Spinal cord (tissue), 10 donors: ENCODE data around the gene GGTLC3. TPM values are rescaled to one million over a fixed set of nuclear protein-coding genes. Genes with fewer than 3 reads are reported as not detected.
"Not testable (repeated sequence)": the region's sequence is repeated elsewhere in the genome, so short reads cannot be mapped to it uniquely, and the experiment has no call there.

ENCODE experiments used
- DNase-seq, 6 donors: peaks; one replicate each; pipeline versions ENCODE4 v3.0.0 to v3.0.0-alpha.2; 2013 to 2015; ENCODE audit warnings: low spot score in 6 of 6, low read depth in 4 of 6
- H3K27ac ChIP-seq: one replicate; pipeline ENCODE4 v1.5.1; 2013; ENCODE audit warnings: low read depth, low read length, control low read depth
- H3K27me3 ChIP-seq: one replicate; pipeline ENCODE4 v1.6.1; 2013; ENCODE audit warnings: low read length; ENCODE audit not compliant: control insufficient read depth, insufficient read depth
- H3K36me3 ChIP-seq: one replicate; pipeline ENCODE4 v1.6.1; 2013; ENCODE audit warnings: low read length; ENCODE audit not compliant: control insufficient read depth, insufficient read depth
- H3K4me1 ChIP-seq: one replicate; pipeline ENCODE4 v1.6.1; 2013; ENCODE audit warnings: low read length; ENCODE audit not compliant: control insufficient read depth, insufficient read depth
- H3K4me3 ChIP-seq: one replicate; pipeline ENCODE4 v1.5.1; 2013; ENCODE audit warnings: low read depth, low read length, control low read depth
- H3K9me3 ChIP-seq: one replicate; pipeline ENCODE4 v1.6.1; 2013; ENCODE audit warnings: low read length; ENCODE audit not compliant: control insufficient read depth, insufficient read depth
- WGBS: methylation state at CpG from one replicate; pipeline ENCODE4 v1.1.5; 2013; ENCODE audit warnings: missing lambda C conversion rate; ENCODE audit not compliant: insufficient coverage; 5-methylcytosine and 5-hydroxymethylcytosine counted together
- polyA plus RNA-seq, 2 donors: library from polyadenylated mRNA; unstranded; fragments of 120-200 nt; gene quantifications; one replicate each; pipeline ENCODE4 v1.2.1, GENCODE V29; 2013; ENCODE audit not compliant: insufficient read length in 2 of 2
- total RNA-seq, 2 donors: library from RNA; depleted of rRNA in 1 of 2; stranded (reverse); fragments of 120-200 nt in 1 of 2; fragments of >200 nt in 1 of 2; gene quantifications; one replicate each; pipeline versions ENCODE4 v1.2.3 to v1.2.4, GENCODE V29; 2013 to 2014
- donor health status: healthy.

The GGTLC3 gene
- total and polyA plus RNA-seq, 4 donors: 0.24 to 0.41 TPM; not detected in 2

DNA sequence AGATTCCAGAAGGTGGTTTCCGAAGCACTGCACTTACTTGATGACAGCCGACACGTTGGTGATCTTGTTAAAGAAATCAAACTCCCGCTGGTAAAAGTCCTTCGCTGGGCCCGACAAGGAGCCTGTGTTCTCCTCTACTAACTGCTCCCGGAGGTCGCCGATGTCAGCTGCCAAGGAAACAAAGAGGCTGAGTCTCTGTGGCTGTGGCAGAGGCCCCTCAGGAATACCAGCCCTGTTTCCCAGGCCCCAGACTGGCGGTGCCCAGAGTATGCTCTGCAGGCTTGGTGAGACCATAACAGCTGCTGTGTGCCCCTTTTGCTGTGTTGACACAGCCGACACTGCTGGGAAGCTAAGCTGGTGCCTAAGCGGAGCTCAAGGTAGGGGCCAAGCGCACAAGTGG lies 26.7 kb upstream of the GGTLC3 start:
- WGBS: no CpG with 5 or more reads among the region's 13 CpGs
- H3K9me3 ChIP-seq, H3K36me3 ChIP-seq, H3K4me1 ChIP-seq, H3K27ac ChIP-seq, H3K27me3 ChIP-seq, H3K4me3 ChIP-seq: not testable (repeated sequence)
- DNase-seq: peak in 1 of 6 donors; percentile 38

- H3K27ac ChIP-seq, H3K9me3 ChIP-seq, H3K4me1 ChIP-seq, H3K27me3 ChIP-seq, DNase-seq, H3K4me3 ChIP-seq, H3K36me3 ChIP-seq: not testable (repeated sequence)
- no CpG with 5 or more reads among the region's 11 CpGs for WGBS
Measured at GRCh38 chr22:18543400-18543799, 25.4 kb upstream of the GGTLC3 start.

GRCh38 chr22:18539994-18540393 lies 22.0 kb upstream of the GGTLC3 start:
- H3K4me1 ChIP-seq, H3K27ac ChIP-seq, H3K27me3 ChIP-seq, H3K4me3 ChIP-seq, H3K36me3 ChIP-seq, DNase-seq, H3K9me3 ChIP-seq: not testable (repeated sequence)
- 100% methylated on average over 2 of the region's 6 CpGs for WGBS

GRCh38 chr22:18534315-18534714 lies 16.4 kb upstream of the GGTLC3 start:
- H3K27ac ChIP-seq, DNase-seq, H3K9me3 ChIP-seq, H3K4me1 ChIP-seq, H3K27me3 ChIP-seq, H3K36me3 ChIP-seq, H3K4me3 ChIP-seq: not testable (repeated sequence)
- 81% methylated on average over 4 of the region's 12 CpGs for WGBS

DNA sequence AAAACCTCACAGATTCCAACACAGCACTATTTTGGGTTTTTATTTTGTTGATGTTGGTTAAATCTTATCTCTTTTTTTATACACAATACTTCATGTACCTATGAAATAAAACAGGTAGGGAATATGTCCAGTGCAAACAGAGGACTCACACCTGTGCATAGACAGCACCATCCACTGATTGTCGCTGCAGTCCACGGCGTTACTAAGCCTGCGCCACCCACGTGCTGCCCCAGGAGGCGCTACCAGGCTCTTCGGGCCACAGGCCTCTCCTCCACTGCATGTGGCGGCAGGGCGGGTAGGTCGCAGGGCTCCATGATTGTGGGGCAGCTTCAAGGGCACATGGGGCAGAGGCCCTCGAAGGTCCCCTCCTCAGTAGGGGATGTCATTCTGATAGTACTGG lies 15.7 kb upstream of the GGTLC3 start:
- not testable (repeated sequence) for DNase-seq, H3K36me3 ChIP-seq, H3K27me3 ChIP-seq, H3K4me3 ChIP-seq, H3K4me1 ChIP-seq, H3K9me3 ChIP-seq, H3K27ac ChIP-seq
- WGBS: no CpG with 5 or more reads among the region's 11 CpGs

DNA sequence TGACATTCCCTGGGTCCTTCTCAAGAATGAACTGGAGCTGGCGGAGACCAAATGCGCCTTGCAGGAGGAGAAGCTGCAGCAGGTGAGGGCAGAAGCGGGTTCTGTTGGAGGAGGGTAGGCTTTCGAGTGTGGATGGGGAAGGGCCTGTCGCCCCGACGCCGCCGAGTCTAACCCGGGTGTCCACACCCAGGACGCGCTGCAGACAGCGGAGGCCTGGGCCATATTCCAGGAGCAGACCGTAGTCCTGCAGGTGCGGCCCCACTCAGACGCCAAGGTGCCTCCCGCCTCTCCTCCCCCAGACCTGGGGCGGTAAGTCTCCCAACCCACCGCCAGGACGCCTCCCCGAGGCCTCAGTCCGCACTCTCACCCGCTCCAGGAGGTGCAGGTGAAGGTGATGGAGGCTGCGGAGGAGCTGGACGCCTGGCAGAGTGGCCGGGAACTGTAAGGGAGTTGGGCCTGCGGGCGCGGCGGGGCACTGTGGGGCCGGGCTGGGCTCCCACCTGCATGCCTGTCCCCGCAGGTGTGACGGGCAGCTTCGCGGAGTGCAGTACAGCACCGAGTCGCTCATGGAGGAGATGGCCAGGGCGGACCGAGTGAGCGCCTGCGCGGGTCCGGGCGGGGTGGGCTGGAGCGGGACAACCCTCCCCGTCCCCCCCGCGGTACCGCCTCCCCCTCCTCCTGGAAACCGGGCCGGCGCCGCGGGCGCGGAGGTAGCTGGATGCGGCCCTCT lies 11.6 kb upstream of the GGTLC3 start:
- not testable (repeated sequence) for H3K27ac ChIP-seq, H3K36me3 ChIP-seq, H3K9me3 ChIP-seq, DNase-seq, H3K27me3 ChIP-seq, H3K4me1 ChIP-seq, H3K4me3 ChIP-seq
- no CpG with 5 or more reads among the region's 57 CpGs for WGBS

DNA sequence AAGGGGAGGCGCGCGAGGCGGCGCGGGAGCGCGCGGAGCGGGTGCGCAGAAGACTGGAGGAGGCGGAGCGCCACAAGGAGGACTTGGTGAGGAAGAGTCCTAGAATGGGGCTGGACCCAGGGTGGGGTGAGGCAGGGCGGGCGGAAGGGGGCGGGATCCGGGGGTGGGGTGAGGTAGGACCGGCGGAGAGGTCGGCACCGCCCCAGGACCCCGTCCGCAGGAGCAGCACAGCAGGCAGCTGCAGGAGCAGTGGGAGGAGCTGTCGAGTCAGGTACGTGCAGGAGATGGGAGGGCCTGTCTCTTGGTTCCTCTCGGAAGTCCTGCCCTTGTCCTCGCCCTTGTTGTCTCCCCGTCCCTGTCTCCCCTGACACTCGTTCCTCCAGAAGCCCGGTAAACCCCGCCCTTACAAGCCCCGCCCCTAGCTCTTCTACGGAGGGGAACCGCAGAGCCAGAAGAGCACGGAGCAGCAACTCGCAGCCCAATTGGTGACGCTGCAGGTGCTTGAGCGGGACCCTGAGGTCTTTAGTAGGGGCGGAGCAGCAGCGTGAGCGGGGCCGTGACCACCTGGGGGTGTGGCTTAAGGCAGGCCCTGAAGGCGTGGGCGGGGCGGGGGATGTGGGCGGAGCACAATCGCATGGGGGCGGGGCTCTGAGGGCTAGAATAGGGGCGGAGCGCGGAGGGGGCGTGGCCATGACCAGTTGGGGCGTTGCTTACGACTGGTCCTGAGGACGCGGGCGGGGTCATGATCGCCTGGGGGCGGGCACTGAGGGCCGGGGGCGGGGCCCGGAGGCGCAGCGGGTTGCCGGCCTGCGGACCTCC lies 10.8 kb upstream of the GGTLC3 start:
- peak in 5 of 6 donors; percentile 1 to 91 (median 33) for DNase-seq
- H3K4me3 ChIP-seq, H3K9me3 ChIP-seq, H3K27ac ChIP-seq, H3K36me3 ChIP-seq, H3K4me1 ChIP-seq, H3K27me3 ChIP-seq: not testable (repeated sequence)
- no CpG with 5 or more reads among the region's 66 CpGs for WGBS

DNA sequence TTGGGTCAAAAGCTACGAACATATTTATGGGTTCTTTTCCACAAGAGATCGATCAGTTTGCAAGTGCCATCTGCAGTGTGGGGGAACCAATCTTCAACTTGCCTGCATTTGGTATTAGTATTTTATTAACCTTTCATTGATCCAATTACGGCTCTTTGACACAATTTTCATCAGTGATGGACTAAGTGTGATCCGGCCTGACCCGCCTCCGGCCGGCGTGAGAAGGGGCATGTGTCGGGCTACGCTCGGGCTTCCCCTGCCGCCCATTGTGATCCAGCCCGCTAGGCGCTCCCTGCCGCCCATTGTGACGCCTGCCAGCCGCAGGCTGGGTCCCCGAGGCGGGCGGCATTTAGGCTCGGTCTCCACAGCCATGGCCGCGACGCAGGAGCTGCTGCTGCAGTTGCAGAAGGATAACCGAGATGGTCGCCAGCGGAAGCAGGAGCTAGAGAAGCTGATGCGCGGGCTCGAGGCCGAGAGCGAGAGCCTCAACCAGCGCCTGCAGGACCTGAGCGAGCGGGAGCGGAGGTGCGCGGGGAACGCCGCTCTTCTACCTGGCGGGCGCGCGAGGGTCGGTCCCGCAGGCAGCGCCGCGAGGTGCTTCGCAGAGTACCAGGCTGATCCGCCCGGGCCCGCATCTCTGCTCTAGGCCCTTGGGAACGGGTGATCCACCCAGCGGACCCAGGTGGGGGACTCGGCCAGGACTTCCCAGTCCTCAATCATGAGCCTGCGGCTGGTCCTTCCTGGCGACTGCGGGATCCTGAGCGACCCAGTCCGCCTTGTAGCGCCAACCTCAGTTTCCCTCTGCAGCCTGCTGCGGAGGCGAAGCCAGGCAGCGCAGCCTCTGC lies 10.0 kb upstream of the GGTLC3 start, which contains the start of gene TMEM191B:
TSS of gene TMEM191B (plus strand) at position 51 of the 845 bp plus-strand sequence. CDS start at position 230, 179 bp downstream.
- H3K4me1 ChIP-seq, DNase-seq, H3K27ac ChIP-seq, H3K27me3 ChIP-seq, H3K9me3 ChIP-seq, H3K36me3 ChIP-seq, H3K4me3 ChIP-seq: not testable (repeated sequence)
- WGBS: no CpG with 5 or more reads among the region's 65 CpGs

GRCh38 chr22:18523328-18523727 lies 5.4 kb upstream of the GGTLC3 start:
- H3K4me3 ChIP-seq: not testable (repeated sequence)

More at GRCh38 chr22:18523328-18523727, 5.4 kb upstream of the GGTLC3 start:
- H3K27ac ChIP-seq, H3K36me3 ChIP-seq, DNase-seq, H3K27me3 ChIP-seq, H3K4me1 ChIP-seq, H3K9me3 ChIP-seq: not testable (repeated sequence)
- no CpG with 5 or more reads among the region's 4 CpGs for WGBS
